ENCODE results near the gene PLCH1.

PLCH1 gene

GRCh38 chr3:155377847-155378246, 367.0 kb downstream of the PLCH1 start:
- DNase-seq (ENCODE audit: low read depth) = no peak
- no peak overlapping the region for H3K4me3 ChIP-seq (ENCODE audit: low read length)
- no peak for TF ChIP-seq CTCF (IDR thresholded peaks at IDR 0.05; ENCODE audit: insufficient read depth, low read depth, low read length, missing control alignments)

GRCh38 chr3:155377071-155377470, 367.8 kb downstream of the PLCH1 start:
- H3K4me3 ChIP-seq (ENCODE audit: low read length) = no peak overlapping the region
- TF ChIP-seq CTCF (IDR thresholded peaks at IDR 0.05; ENCODE audit: insufficient read depth, low read depth, low read length, missing control alignments) = no peak
- DNase-seq (ENCODE audit: low read depth) = no peak

GRCh38 chr3:155372281-155372680, 372.6 kb downstream of the PLCH1 start:
- DNase-seq (ENCODE audit: low read depth) = no peak
- TF ChIP-seq CTCF (IDR thresholded peaks at IDR 0.05; ENCODE audit: insufficient read depth, low read depth, low read length, missing control alignments) = no peak
- H3K4me3 ChIP-seq (ENCODE audit: low read length) = no peak overlapping the region

- TF ChIP-seq CTCF (IDR thresholded peaks at IDR 0.05; ENCODE audit: insufficient read depth, low read depth, low read length, missing control alignments) = no peak
- no peak for DNase-seq (ENCODE audit: low read depth)
- no peak overlapping the region for H3K4me3 ChIP-seq (ENCODE audit: low read length)
These were observed 373.9 kb downstream of the PLCH1 start for GRCh38 chr3:155370764-155371503.

- H3K4me3 ChIP-seq (ENCODE audit: low read length) = no peak overlapping the region
- DNase-seq (ENCODE audit: low read depth) = no peak
- no peak for TF ChIP-seq CTCF (IDR thresholded peaks at IDR 0.05; ENCODE audit: insufficient read depth, low read depth, low read length, missing control alignments)
These were observed 374.7 kb downstream of the PLCH1 start for GRCh38 chr3:155370198-155370597.

GRCh38 chr3:155369735-155370134, 375.1 kb downstream of the PLCH1 start:
- no peak overlapping the region for H3K4me3 ChIP-seq (ENCODE audit: low read length)
- no peak for TF ChIP-seq CTCF (IDR thresholded peaks at IDR 0.05; ENCODE audit: insufficient read depth, low read depth, low read length, missing control alignments)
- DNase-seq (ENCODE audit: low read depth) = no peak

- no peak for TF ChIP-seq CTCF (IDR thresholded peaks at IDR 0.05; ENCODE audit: insufficient read depth, low read depth, low read length, missing control alignments)
- no peak for DNase-seq (ENCODE audit: low read depth)
- H3K4me3 ChIP-seq (ENCODE audit: low read length) = no peak overlapping the region
These were observed 375.6 kb downstream of the PLCH1 start for GRCh38 chr3:155369244-155369643.

All from epithelial cell of esophagus (primary cell).